ENCODE results near the gene ZNF782.
"Not testable (repeated sequence)": the region's sequence is repeated elsewhere in the genome, so short reads cannot be mapped to it uniquely, and the experiment has no call there.

Gene ZNF782

GRCh38 chr9:96853781-96854650 lies at the start of gene ZNF782:
ZNF782 (minus strand) TSS chr9:96854514; CDS start chr9:96851961, 2,553 bp downstream.
- peaks cover 8% of the 10 kb centered on the region; the same call in 1 of the 2 replicates for H3K9me3 ChIP-seq (ENCODE audit: insufficient read depth, low read length)
- peak within 1 kb of the TSS; percentile 76 for H3K4me3 ChIP-seq (ENCODE audit: insufficient read depth, low read length, poor library complexity, severe bottlenecking)
- H4K20me1 ChIP-seq (ENCODE audit: low read depth, low read length): no peaks in the 10 kb centered on the region
- H3K79me2 ChIP-seq (ENCODE audit: insufficient read depth, low read length): peaks cover 52% of the 10 kb centered on the region
- peaks cover 20% of the 10 kb centered on the region for H3K36me3 ChIP-seq (ENCODE audit: low read length)
- H3K27ac ChIP-seq (ENCODE audit: low read depth, low read length): peak within 1 kb of the TSS; percentile 73
- peak within 1 kb of the TSS; percentile 74 for H3K4me2 ChIP-seq (ENCODE audit: low read depth, low read length, poor library complexity, severe bottlenecking)
- H3K9ac ChIP-seq (ENCODE audit: low read length): peak within 1 kb of the TSS; percentile 85
- no peaks in the 10 kb centered on the region for H3K27me3 ChIP-seq (ENCODE audit: low read length)
- H3F3A ChIP-seq (ENCODE audit: insufficient read depth): peaks cover 7% of the 10 kb centered on the region; the same call in 1 of the 2 replicates
- peak within 1 kb of the TSS; percentile 90 for H2AFZ ChIP-seq (ENCODE audit: low read depth, low read length, severe bottlenecking)
- no peaks in the 10 kb centered on the region for H3K9me2 ChIP-seq (replicated peaks; ENCODE audit: insufficient read depth, low read length)
- TF ChIP-seq CTCF (IDR thresholded peaks at IDR 0.05; ENCODE audit: insufficient read depth, low read length, poor library complexity, severe bottlenecking) (no peak), EZH2phosphoT487 (conservative IDR thresholded peaks at IDR 0.05; ENCODE audit: low read length) (no peak)

GRCh38 chr9:96900010-96900409 lies 45.7 kb upstream of the ZNF782 start:
- H3K9me3 ChIP-seq (ENCODE audit: insufficient read depth, low read length): not testable (repeated sequence)

GRCh38 chr9:96892131-96892530 lies 37.8 kb upstream of the ZNF782 start:
- Histone ChIP-seq H3K36me3 (ENCODE audit: low read length) (no peaks in the 10 kb centered on the region), H3K9ac (ENCODE audit: low read length) (no peak overlapping the region), H3K27ac (ENCODE audit: low read depth, low read length) (no peak overlapping the region), H3K9me2 (replicated peaks; ENCODE audit: insufficient read depth, low read length) (no peaks in the 10 kb centered on the region), H3K4me2 (ENCODE audit: low read depth, low read length, poor library complexity, severe bottlenecking) (no peak overlapping the region), H3K27me3 (ENCODE audit: low read length) (no peaks in the 10 kb centered on the region), H3K79me2 (ENCODE audit: insufficient read depth, low read length) (no peaks in the 10 kb centered on the region), H3K9me3 (ENCODE audit: insufficient read depth, low read length) (no peaks in the 10 kb centered on the region), H3F3A (ENCODE audit: insufficient read depth) (no peaks in the 10 kb centered on the region), H3K4me3 (ENCODE audit: insufficient read depth, low read length, poor library complexity, severe bottlenecking) (no peak overlapping the region), H2AFZ (ENCODE audit: low read depth, low read length, severe bottlenecking) (no peak overlapping the region), H4K20me1 (ENCODE audit: low read depth, low read length) (no peaks in the 10 kb centered on the region)
- TF ChIP-seq EZH2phosphoT487 (conservative IDR thresholded peaks at IDR 0.05; ENCODE audit: low read length) (no peak), CTCF (IDR thresholded peaks at IDR 0.05; ENCODE audit: insufficient read depth, low read length, poor library complexity, severe bottlenecking) (no peak)

More at GRCh38 chr9:96900010-96900409, 45.7 kb upstream of the ZNF782 start:
- not testable (repeated sequence) for H3K36me3 ChIP-seq (ENCODE audit: low read length); H4K20me1 ChIP-seq (ENCODE audit: low read depth, low read length); H3K4me3 ChIP-seq (ENCODE audit: insufficient read depth, low read length, poor library complexity, severe bottlenecking); H3F3A ChIP-seq (ENCODE audit: insufficient read depth); H2AFZ ChIP-seq (ENCODE audit: low read depth, low read length, severe bottlenecking); H3K4me2 ChIP-seq (ENCODE audit: low read depth, low read length, poor library complexity, severe bottlenecking); H3K9ac ChIP-seq (ENCODE audit: low read length); H3K79me2 ChIP-seq (ENCODE audit: insufficient read depth, low read length); H3K27ac ChIP-seq (ENCODE audit: low read depth, low read length); H3K27me3 ChIP-seq (ENCODE audit: low read length); H3K9me2 ChIP-seq (replicated peaks; ENCODE audit: insufficient read depth, low read length)

- H3K9ac ChIP-seq (ENCODE audit: low read length): no peak overlapping the region
- H2AFZ ChIP-seq (ENCODE audit: low read depth, low read length, severe bottlenecking): no peak overlapping the region
- no peaks in the 10 kb centered on the region for H3K9me2 ChIP-seq (replicated peaks; ENCODE audit: insufficient read depth, low read length)
- H3K27me3 ChIP-seq (ENCODE audit: low read length): no peaks in the 10 kb centered on the region
- no peaks in the 10 kb centered on the region for H3K9me3 ChIP-seq (ENCODE audit: insufficient read depth, low read length)
- no peaks in the 10 kb centered on the region for H3K79me2 ChIP-seq (ENCODE audit: insufficient read depth, low read length)
- no peaks in the 10 kb centered on the region for H3K36me3 ChIP-seq (ENCODE audit: low read length)
- H3F3A ChIP-seq (ENCODE audit: insufficient read depth): no peaks in the 10 kb centered on the region
- H3K4me3 ChIP-seq (ENCODE audit: insufficient read depth, low read length, poor library complexity, severe bottlenecking): no peak overlapping the region
- no peak for TF ChIP-seq CTCF (IDR thresholded peaks at IDR 0.05; ENCODE audit: insufficient read depth, low read length, poor library complexity, severe bottlenecking)
- TF ChIP-seq EZH2phosphoT487 (conservative IDR thresholded peaks at IDR 0.05; ENCODE audit: low read length): no peak
- no peak overlapping the region for H3K4me2 ChIP-seq (ENCODE audit: low read depth, low read length, poor library complexity, severe bottlenecking)
- no peaks in the 10 kb centered on the region for H4K20me1 ChIP-seq (ENCODE audit: low read depth, low read length)
- H3K27ac ChIP-seq (ENCODE audit: low read depth, low read length): no peak overlapping the region
Observed at GRCh38 chr9:96888591-96888990, 34.3 kb upstream of the ZNF782 start.

All from SU-DHL-6 (cell line).